Ascending aorta (tissue), 2 donors: ENCODE data around the gene ARHGEF10L. TPM values are rescaled to one million over a fixed set of nuclear protein-coding genes. Genes with fewer than 3 reads are reported as not detected.

Experiments
- DNase-seq, 2 donors: peaks; one replicate each; pipeline ENCODE4 v3.0.0-alpha.2; 2019; ENCODE audit warnings: low spot score in 2 of 2
- H3K27ac ChIP-seq, 2 donors: fragments of 200-600 bp; sonication (generic); one replicate each; pipeline ENCODE4 v1.5.1; 2016 to 2017; ENCODE audit warnings: mild to moderate bottlenecking in 1 of 2
- H3K27me3 ChIP-seq: fragments of 200-600 bp; sonication (generic); one replicate; pipeline ENCODE4 v1.5.1; 2017
- H3K36me3 ChIP-seq, 2 donors: fragments of 200-600 bp; sonication (generic); one replicate each; pipeline ENCODE4 v1.5.1; 2016
- H3K4me1 ChIP-seq, 2 donors: fragments of 200-600 bp; sonication (generic); one replicate each; pipeline ENCODE4 v1.5.1; 2016 to 2017; ENCODE audit warnings: mild to moderate bottlenecking in 1 of 2
- H3K4me3 ChIP-seq, 2 donors: fragments of 200-600 bp; sonication (generic); one replicate each; pipeline ENCODE4 v1.5.1; 2016 to 2017; ENCODE audit warnings: mild to moderate bottlenecking in 1 of 2
- H3K9me3 ChIP-seq, 2 donors: fragments of 200-600 bp; sonication (generic); one replicate each; pipeline ENCODE4 v1.5.1; 2016
- intact Hi-C: fragments of 100-400 bp; cut with DNase I; formaldehyde crosslinking; loops from one replicate; pipeline ENCODE4 v1.15.1; 2023
- total RNA-seq: library from RNA; depleted of rRNA; stranded (reverse); fragments of >200 nt; gene quantifications from one replicate; pipeline ENCODE4 v1.1.0, GENCODE V29; 2016
- TF ChIP-seq, protein P1 (sequence below), 3 experiments: fragments of 200-600 bp in 2 of 3; fragments of 450-650 bp in 1 of 3; sonication (generic) in 2 of 3; IDR thresholded peaks; one replicate each; pipeline ENCODE4 v1.5.1; 2016 to 2019; ENCODE audit warnings: antibody characterized with exemption in 3 of 3, mild to moderate bottlenecking in 1 of 3, moderate library complexity in 1 of 3

The ARHGEF10L gene
- total RNA-seq, 1 donor from 2014 or later, result 177 TPM

DNA sequence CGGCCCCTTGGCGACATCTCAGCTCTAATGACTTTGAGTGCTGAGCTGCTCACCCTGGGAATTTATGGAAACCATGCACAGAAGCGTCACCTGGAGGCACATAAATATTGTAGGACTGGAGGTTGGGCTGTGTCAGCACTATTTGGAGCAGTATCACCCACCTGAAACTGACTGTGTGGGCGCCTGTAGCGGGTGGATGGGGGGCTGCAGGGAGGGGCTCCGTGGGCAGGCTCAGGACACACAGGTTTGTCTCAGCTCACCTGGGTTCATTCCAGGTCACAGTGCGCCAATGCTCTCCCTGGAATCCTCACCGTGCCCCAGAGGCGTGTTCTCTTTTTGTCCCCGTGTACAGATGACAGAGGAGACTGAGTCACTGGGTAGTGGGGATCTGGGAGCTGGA, 140.8 kb downstream of the ARHGEF10L start:
- H3K9me3 ChIP-seq, result no peaks in the 10 kb centered on the region
- H3K27ac ChIP-seq, result no peak overlapping the region
- no peak for DNase-seq
- H3K4me3 ChIP-seq, result no peak overlapping the region
- no peaks in the 10 kb centered on the region for H3K27me3 ChIP-seq
- intact Hi-C loops, result loop anchor here (10.0 kb wide), 1 partner anchor 186 kb away; no protein-coding TSS in a partner anchor
- peaks cover 0 to 7% of the 10 kb centered on the region in 2 donors for H3K4me1 ChIP-seq
- TF ChIP-seq, protein P1, sequence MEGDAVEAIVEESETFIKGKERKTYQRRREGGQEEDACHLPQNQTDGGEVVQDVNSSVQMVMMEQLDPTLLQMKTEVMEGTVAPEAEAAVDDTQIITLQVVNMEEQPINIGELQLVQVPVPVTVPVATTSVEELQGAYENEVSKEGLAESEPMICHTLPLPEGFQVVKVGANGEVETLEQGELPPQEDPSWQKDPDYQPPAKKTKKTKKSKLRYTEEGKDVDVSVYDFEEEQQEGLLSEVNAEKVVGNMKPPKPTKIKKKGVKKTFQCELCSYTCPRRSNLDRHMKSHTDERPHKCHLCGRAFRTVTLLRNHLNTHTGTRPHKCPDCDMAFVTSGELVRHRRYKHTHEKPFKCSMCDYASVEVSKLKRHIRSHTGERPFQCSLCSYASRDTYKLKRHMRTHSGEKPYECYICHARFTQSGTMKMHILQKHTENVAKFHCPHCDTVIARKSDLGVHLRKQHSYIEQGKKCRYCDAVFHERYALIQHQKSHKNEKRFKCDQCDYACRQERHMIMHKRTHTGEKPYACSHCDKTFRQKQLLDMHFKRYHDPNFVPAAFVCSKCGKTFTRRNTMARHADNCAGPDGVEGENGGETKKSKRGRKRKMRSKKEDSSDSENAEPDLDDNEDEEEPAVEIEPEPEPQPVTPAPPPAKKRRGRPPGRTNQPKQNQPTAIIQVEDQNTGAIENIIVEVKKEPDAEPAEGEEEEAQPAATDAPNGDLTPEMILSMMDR (IDR thresholded peaks at IDR 0.05), result no peak
- peaks cover 41 to 83% of the 10 kb centered on the region in 2 donors for H3K36me3 ChIP-seq

DNA sequence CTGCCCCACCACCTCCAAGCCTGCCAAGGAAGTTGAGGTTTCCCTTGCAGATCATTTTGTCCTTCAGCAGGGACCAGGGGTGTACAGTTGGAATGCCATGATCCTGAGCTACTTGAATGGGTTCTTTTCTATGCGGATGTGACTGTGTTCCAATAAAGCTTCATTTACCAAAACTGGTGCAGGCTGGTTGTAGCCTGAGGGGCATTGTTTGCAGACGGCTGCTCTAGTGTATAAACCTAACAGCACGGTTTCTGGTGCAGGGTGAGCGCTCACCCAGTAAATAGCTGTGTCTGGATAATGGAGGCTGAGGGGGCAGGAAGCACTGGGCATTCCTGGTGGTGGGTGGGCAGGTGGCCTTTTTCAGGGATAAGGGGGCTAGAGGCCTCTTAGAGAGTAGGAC, 142.9 kb downstream of the ARHGEF10L start:
- Histone ChIP-seq H3K36me3 (peaks cover 41 to 81% of the 10 kb centered on the region in 2 donors), H3K27me3 (no peaks in the 10 kb centered on the region), H3K4me3 (no peak overlapping the region)

DNA sequence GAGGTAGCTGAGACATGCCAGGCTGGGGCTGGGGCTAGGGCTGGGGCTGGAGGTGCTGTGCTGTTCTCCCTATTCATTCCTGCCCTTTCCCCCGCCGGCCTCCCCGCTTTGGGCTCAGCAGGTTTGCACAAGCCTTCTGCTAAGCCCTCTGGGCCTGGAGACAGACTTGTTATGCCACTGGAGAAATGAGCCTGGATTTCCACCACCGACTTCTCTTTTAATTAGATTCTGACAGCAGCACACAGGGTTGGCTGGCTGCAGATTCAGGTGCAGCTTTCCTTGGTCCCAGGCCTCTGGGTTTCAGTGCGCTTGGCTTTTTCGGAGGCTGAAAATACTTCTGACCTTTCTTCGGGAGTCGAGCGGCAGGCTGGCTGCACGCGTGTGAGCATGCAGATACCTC, 144.1 kb downstream of the ARHGEF10L start:
- peaks cover 53 to 86% of the 10 kb centered on the region in 2 donors for H3K36me3 ChIP-seq

More for the DNA sequence above, 142.9 kb downstream of the ARHGEF10L start:
- H3K4me1 ChIP-seq, result peaks cover 0 to 3% of the 10 kb centered on the region in 2 donors
- H3K27ac ChIP-seq, result peak overlapping the region in 1 of 2 donors; percentile 38
- TF ChIP-seq, protein P1 (IDR thresholded peaks at IDR 0.05), result no peak
- H3K9me3 ChIP-seq, result no peaks in the 10 kb centered on the region
- intact Hi-C loops, result loop anchor here (10.0 kb wide), 1 partner anchor 188 kb away; no protein-coding TSS in a partner anchor
- DNase-seq, result no peak

DNA sequence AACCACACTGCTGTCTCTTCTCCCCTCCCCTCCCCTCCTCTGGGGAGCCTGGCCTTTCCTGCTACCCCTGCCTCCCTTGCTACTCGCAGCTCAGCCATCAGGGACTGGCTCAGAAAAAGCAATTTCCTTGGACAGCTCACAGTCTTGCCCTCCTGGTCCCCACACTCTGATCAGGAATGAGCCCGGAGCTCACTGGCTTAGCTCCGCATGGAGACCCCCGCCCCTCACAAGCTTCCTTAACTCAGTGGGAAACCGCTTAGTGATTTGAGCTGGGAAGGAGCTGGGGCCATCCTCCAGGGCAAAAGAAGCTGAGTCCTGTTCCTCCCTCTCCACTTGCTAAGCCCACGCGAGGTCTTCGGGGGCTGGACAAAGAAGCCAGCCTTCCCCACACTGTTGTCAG, 145.3 kb downstream of the ARHGEF10L start:
- H3K4me3 ChIP-seq, result no peak overlapping the region
- H3K27ac ChIP-seq, result no peak overlapping the region
- TF ChIP-seq, protein P1 (IDR thresholded peaks at IDR 0.05), result no peak
- no peaks in the 10 kb centered on the region for H3K9me3 ChIP-seq
- no peak for DNase-seq
- intact Hi-C loops, result loop anchor here (10.0 kb wide), 1 partner anchor 190 kb away; no protein-coding TSS in a partner anchor
- peaks cover 0 to 3% of the 10 kb centered on the region in 2 donors for H3K4me1 ChIP-seq
- H3K36me3 ChIP-seq, result peaks cover 58 to 80% of the 10 kb centered on the region in 2 donors
- no peaks in the 10 kb centered on the region for H3K27me3 ChIP-seq

More for the DNA sequence above, 144.1 kb downstream of the ARHGEF10L start:
- intact Hi-C loops, result loop anchor here (10.0 kb wide), 1 partner anchor 189 kb away; no protein-coding TSS in a partner anchor
- peak overlapping the region in 1 of 2 donors; percentile 38 for H3K27ac ChIP-seq
- no peaks in the 10 kb centered on the region for H3K9me3 ChIP-seq
- H3K4me3 ChIP-seq, result no peak overlapping the region
- H3K4me1 ChIP-seq, result peaks cover 0 to 3% of the 10 kb centered on the region in 2 donors
- no peak for DNase-seq
- no peaks in the 10 kb centered on the region for H3K27me3 ChIP-seq
- TF ChIP-seq, protein P1 (IDR thresholded peaks at IDR 0.05), result no peak

DNA sequence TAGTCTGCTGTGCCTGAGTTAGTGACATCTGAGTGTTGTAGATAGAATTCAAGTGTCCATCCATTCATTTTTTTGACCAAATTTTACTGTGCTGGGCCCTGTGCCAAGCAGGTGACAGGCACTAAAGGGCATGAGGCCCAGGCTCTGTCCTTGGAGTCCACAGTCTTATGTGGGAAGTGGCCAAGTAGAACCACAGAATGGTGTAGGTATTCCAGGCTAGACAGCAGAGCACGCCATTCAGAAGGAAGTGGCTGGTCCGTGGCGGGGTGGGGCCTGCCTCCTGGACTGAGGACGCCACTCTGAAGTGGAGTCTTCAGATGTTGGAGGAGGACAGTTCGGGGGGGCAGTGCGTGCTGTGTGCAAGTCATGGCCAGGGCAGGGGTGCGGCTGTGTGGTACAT, 146.8 kb downstream of the ARHGEF10L start:
- peaks cover 62 to 80% of the 10 kb centered on the region in 2 donors for H3K36me3 ChIP-seq
- TF ChIP-seq, protein P1 (IDR thresholded peaks at IDR 0.05), result no peak
- no peaks in the 10 kb centered on the region for H3K9me3 ChIP-seq
- intact Hi-C loops, result loop anchor here (10.0 kb wide), 1 partner anchor 191 kb away; no protein-coding TSS in a partner anchor
- no peaks in the 10 kb centered on the region for H3K27me3 ChIP-seq
- H3K4me3 ChIP-seq, result no peak overlapping the region
- no peak for DNase-seq
- H3K4me1 ChIP-seq, result peaks cover 0 to 3% of the 10 kb centered on the region in 2 donors
- H3K27ac ChIP-seq, result peak overlapping the region in 1 of 2 donors; percentile 1
